Measurements from ENCODE around the gene P2RY2. TPM values are rescaled to one million over a fixed set of nuclear protein-coding genes. Genes with fewer than 3 reads are reported as not detected.
A peak's percentile ranks its signal among the peaks of the same experiment; 100 is the strongest.

P2RY2 gene
- total RNA-seq (0.37 and 0.73 TPM in 2 replicates), polyA plus RNA-seq (0.12 and 0.13 TPM in 2 replicates), polyA minus RNA-seq (0.07 and 0.60 TPM in 2 replicates)
- total RNA-seq (2013), result 0.07 TPM

DNA sequence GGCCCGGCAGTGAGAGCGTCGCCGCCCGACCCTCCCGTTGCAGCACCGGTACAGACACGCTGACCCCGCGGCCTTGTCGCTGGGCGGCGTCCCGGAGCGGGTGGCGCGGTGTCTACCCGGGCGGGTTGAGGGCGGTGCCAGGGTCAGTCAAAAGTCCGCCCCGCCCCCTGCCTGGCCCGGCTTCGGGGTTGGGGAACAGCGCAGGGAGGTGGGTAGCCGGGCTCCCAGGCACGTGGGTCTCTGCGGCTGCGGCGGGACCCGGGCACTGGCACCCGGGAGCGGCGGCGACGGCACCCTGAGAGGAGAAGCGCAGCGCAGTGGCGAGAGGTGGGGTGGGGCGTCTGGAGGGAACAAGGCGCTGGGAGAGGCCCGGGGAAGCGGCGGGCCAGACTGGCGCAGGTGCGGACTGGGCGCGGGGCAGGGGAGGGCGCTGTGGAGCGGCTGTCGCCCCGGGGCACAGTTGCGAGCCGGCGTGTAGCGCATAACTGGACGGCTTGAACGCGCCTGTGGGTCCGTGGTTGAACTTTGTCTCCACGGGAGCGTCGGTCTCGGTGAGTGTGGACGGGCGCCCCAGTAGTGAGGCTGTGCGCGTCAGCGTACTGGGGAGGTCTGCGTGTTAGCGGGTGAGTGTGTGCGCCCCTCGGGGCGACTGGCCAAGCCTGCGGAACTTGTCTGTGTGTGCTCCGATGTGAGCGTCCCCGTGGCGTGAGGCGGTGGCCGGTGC lies at the start of gene P2RY2:
Gene P2RY2 (plus strand): TSS at position 176 of the 724 bp plus-strand sequence. CDS start 15,879 bp downstream, outside the sequence.
- intact Hi-C loops (cut with micrococcal nuclease), result no loop called here
- peak within 1 kb of the TSS; percentile 53 for H3K27ac Mint-ChIP-seq
- Histone ChIP-seq H3K36me3 (replicated peaks in 1 of 2; ENCODE audit: control extremely low read depth in 1 of 2, control insufficient read depth in 1 of 2, extremely low read depth in 1 of 2, insufficient read depth in 2 of 2, low read length in 1 of 2) (no peaks in the 10 kb centered on the region), H3K4me1 (ENCODE audit: control insufficient read depth in 2 of 2, insufficient read depth in 2 of 2, low read length in 2 of 2) (peaks cover 23 to 25% of the 10 kb centered on the region in 2 donors), H4K20me1 (ENCODE audit: control insufficient read depth, insufficient read depth, low read length, poor library complexity, severe bottlenecking) (no peaks in the 10 kb centered on the region), H2AFZ (ENCODE audit: insufficient read depth, low read depth, low read length, poor library complexity, severe bottlenecking) (peak within 1 kb of the TSS; percentile 80), H3K4me2 (replicated peaks; ENCODE audit: low read depth, low read length, poor library complexity, severe bottlenecking) (peak within 1 kb of the TSS; percentile 98), H3K9me3 (ENCODE audit: control extremely low read depth in 1 of 3, control insufficient read depth in 2 of 3, insufficient read depth in 1 of 3, low read length in 2 of 3) (peaks cover 0 to 2% (median 0%) of the 10 kb centered on the region in 3 donors), H3K4me3 (ENCODE audit: control extremely low read depth in 1 of 5, extremely low read depth in 1 of 5, insufficient read depth in 1 of 5, low read depth in 2 of 5, low read length in 4 of 5) (peak within 1 kb of the TSS; percentile 21 to 59 (median 45)), H3K27me3 (replicated peaks in 1 of 4; ENCODE audit: control extremely low read depth in 1 of 4, control insufficient read depth in 3 of 4, insufficient read depth in 4 of 4, low read length in 3 of 4) (peaks cover 0 to 31% (median 9%) of the 10 kb centered on the region in 4 experiments), H3K9ac (ENCODE audit: low read length) (peak within 1 kb of the TSS; percentile 67), H3K79me2 (ENCODE audit: control insufficient read depth, insufficient read depth, low read length) (no peaks in the 10 kb centered on the region), H3K27ac (ENCODE audit: low read length in 2 of 2) (no peak within 1 kb of the TSS)
- TF ChIP-seq, protein P1, sequence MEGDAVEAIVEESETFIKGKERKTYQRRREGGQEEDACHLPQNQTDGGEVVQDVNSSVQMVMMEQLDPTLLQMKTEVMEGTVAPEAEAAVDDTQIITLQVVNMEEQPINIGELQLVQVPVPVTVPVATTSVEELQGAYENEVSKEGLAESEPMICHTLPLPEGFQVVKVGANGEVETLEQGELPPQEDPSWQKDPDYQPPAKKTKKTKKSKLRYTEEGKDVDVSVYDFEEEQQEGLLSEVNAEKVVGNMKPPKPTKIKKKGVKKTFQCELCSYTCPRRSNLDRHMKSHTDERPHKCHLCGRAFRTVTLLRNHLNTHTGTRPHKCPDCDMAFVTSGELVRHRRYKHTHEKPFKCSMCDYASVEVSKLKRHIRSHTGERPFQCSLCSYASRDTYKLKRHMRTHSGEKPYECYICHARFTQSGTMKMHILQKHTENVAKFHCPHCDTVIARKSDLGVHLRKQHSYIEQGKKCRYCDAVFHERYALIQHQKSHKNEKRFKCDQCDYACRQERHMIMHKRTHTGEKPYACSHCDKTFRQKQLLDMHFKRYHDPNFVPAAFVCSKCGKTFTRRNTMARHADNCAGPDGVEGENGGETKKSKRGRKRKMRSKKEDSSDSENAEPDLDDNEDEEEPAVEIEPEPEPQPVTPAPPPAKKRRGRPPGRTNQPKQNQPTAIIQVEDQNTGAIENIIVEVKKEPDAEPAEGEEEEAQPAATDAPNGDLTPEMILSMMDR (IDR thresholded peaks at IDR 0.05), result peak; percentile 66
- no peak for TF ChIP-seq EZH2 (IDR thresholded peaks at IDR 0.05; ENCODE audit: borderline replicate concordance, insufficient read depth, low read depth, low read length, poor library complexity, severe bottlenecking)
- H3K9me3 Mint-ChIP-seq (ENCODE audit: insufficient read depth), result no peaks in the 10 kb centered on the region
- CTCF ChIA-PET, result interaction anchor here (0.6 to 1.3 kb wide), 6 partner anchors 15 to 386 kb away, joined by 3 to 5 read pairs (median 3); no protein-coding TSS in a partner anchor
- DNase-seq (peak; percentile 70), ATAC-seq (ENCODE audit: low read depth) (peak; percentile 82)
- POLR2A ChIA-PET, result interaction anchor here (0.6 kb wide), 1 partner anchor 76 kb away, joined by 3 read pairs; the partner anchor contains the start of gene FCHSD2
- H3K27me3 Mint-ChIP-seq, result peaks cover 27% of the 10 kb centered on the region
- H3K4me1 Mint-ChIP-seq, result peaks cover 21% of the 10 kb centered on the region
- 3% methylated on average over 78 of the region's 81 CpGs for WGBS (ENCODE audit: insufficient coverage)
- peak within 1 kb of the TSS; percentile 85 for H3K4me3 Mint-ChIP-seq

Measured in B cell (primary cell).